Right cardiac atrium (tissue), 5 donors: ENCODE results near the gene NTN1. TPM values are rescaled to one million over a fixed set of nuclear protein-coding genes. Genes with fewer than 3 reads are reported as not detected.
A peak's percentile ranks its signal among the peaks of the same experiment; 100 is the strongest.
"Not testable (repeated sequence)": the region's sequence is repeated elsewhere in the genome, so short reads cannot be mapped to it uniquely, and the experiment has no call there.

ENCODE experiments used
- ATAC-seq, 2 donors: fragments of 200-7000 bp; cut with Tn5 transposase; one replicate each; pipeline versions ENCODE4 v1.8.0 to v1.9.1; 2020; ENCODE audit warnings: moderate library complexity in 2 of 2, mild to moderate bottlenecking in 1 of 2
- DNase-seq, 3 donors: peaks; one replicate each; pipeline ENCODE4 v3.0.0-alpha.2; 2020
- H3K27ac ChIP-seq: one replicate; pipeline ENCODE4 v1.5.1; 2013; ENCODE audit warnings: mild to moderate bottlenecking, low read length, control low read depth, moderate library complexity
- H3K27me3 ChIP-seq: one replicate; pipeline ENCODE4 v1.6.1; 2013; ENCODE audit not compliant: control insufficient read depth, insufficient read depth
- H3K4me1 ChIP-seq: one replicate; pipeline ENCODE4 v1.6.1; 2013; ENCODE audit warnings: low read length; ENCODE audit not compliant: control insufficient read depth, insufficient read depth
- H3K4me3 ChIP-seq: one replicate; pipeline ENCODE4 v1.5.1; 2013; ENCODE audit warnings: low read length, control low read depth
- H3K9me3 ChIP-seq: one replicate; pipeline ENCODE4 v1.6.1; 2013; ENCODE audit warnings: low read length; ENCODE audit not compliant: control insufficient read depth
- WGBS: extraction: QIAGEN DNeasy Blood & Tissue Kit; methylation state at CpG from one replicate; pipeline ENCODE4 v1.1.7; 2013; 5-methylcytosine and 5-hydroxymethylcytosine counted together
- intact Hi-C, 4 donors: fragments of 100-400 bp; cut with DNase I; formaldehyde crosslinking; loops; one replicate each; pipeline versions ENCODE4 v1.11.0 to v1.14.0; 2022 to 2023
- polyA plus RNA-seq: library from polyadenylated mRNA; stranded (reverse); fragments of 200-250 nt; gene quantifications from one replicate; pipeline ENCODE4 v1.2.3, GENCODE V29; 2013
- total RNA-seq, 4 donors: library from RNA; stranded (reverse); fragmentation: NEBNext Ultra II Directional; extraction: Animal tissue kit (Norgen Biotek cat#: 25700); gene quantifications; one replicate each; pipeline ENCODE4 v1.2.1, GENCODE V29; 2021
- donor health status: healthy with polysubstance abuse.
- donor health status: DM: no; HTN: yes; CAD: no.
- donor health status: DM: no; HTN: no; CAD: no.
- donor health status: DM: no; HTN: yes; CAD: no; lungs with severe emphysema.
- donor health status: DM: yes; HTN: yes; CAD: no.

NTN1 gene
- total and polyA plus RNA-seq, 5 donors, result 90.5 to 265 (median 179) TPM

GRCh38 chr17:9087921-9088320 is 66.6 kb downstream of the NTN1 start:
- intact Hi-C loops, result no loop called here
- no peak overlapping the region for H3K27ac ChIP-seq
- H3K4me3 ChIP-seq, result no peak overlapping the region
- no peaks in the 10 kb centered on the region for H3K9me3 ChIP-seq
- ATAC-seq (no peak), DNase-seq (no peak)
- H3K27me3 ChIP-seq, result no peaks in the 10 kb centered on the region
- WGBS, result 86% methylated on average over 9 of the region's 9 CpGs
- H3K4me1 ChIP-seq, result peaks cover under 1% of the 10 kb centered on the region

- Histone ChIP-seq H3K4me3 (no peak overlapping the region), H3K27me3 (no peaks in the 10 kb centered on the region), H3K4me1 (no peaks in the 10 kb centered on the region), H3K27ac (peak overlapping the region; percentile 6), H3K9me3 (no peaks in the 10 kb centered on the region)
- ATAC-seq (peak; percentile 67 to 84), DNase-seq (peak in 2 of 3 donors; percentile 28 to 50)
- 67% methylated on average over 9 of the region's 9 CpGs for WGBS
- intact Hi-C loops, result no loop called here
Observed at GRCh38 chr17:9090641-9091096, 69.4 kb downstream of the NTN1 start.

- intact Hi-C loops, result no loop called here
- ATAC-seq (no peak), DNase-seq (no peak)
- H3K4me3 ChIP-seq, result no peak overlapping the region
- no peaks in the 10 kb centered on the region for H3K4me1 ChIP-seq
- H3K27ac ChIP-seq, result no peak overlapping the region
- H3K9me3 ChIP-seq, result no peaks in the 10 kb centered on the region
- no peaks in the 10 kb centered on the region for H3K27me3 ChIP-seq
- WGBS, result 93% methylated on average over 1 of the region's 1 CpG
Observed at GRCh38 chr17:9094193-9094592, 72.9 kb downstream of the NTN1 start.

GRCh38 chr17:9095390-9095789 is 74.1 kb downstream of the NTN1 start:
- Histone ChIP-seq H3K4me3 (no peak overlapping the region), H3K27ac (no peak overlapping the region), H3K4me1 (no peaks in the 10 kb centered on the region), H3K9me3 (no peaks in the 10 kb centered on the region), H3K27me3 (no peaks in the 10 kb centered on the region)
- WGBS, result 62% methylated on average over 2 of the region's 2 CpGs
- ATAC-seq (no peak), DNase-seq (no peak)
- intact Hi-C loops, result no loop called here

GRCh38 chr17:9098242-9098825 is 77.0 kb downstream of the NTN1 start:
- H3K4me1 ChIP-seq, result peaks cover 5% of the 10 kb centered on the region
- intact Hi-C loops, result no loop called here
- H3K4me3 ChIP-seq, result no peak overlapping the region
- no peak overlapping the region for H3K27ac ChIP-seq
- ATAC-seq (no peak), DNase-seq (no peak)
- no peaks in the 10 kb centered on the region for H3K9me3 ChIP-seq
- 85% methylated on average over 6 of the region's 6 CpGs for WGBS
- no peaks in the 10 kb centered on the region for H3K27me3 ChIP-seq

- no peak overlapping the region for H3K4me3 ChIP-seq
- WGBS, result 71% methylated on average over 1 of the region's 1 CpG
- intact Hi-C loops, result loop anchor here in 1 of 4 donors (5.0 kb wide), 2 partner anchors 41 to 79 kb away; partner anchors contain the start of gene NTN1
- ATAC-seq, result no peak
- peak overlapping the region; percentile 67 for H3K27ac ChIP-seq
- no peak for DNase-seq
- no peaks in the 10 kb centered on the region for H3K27me3 ChIP-seq
- H3K9me3 ChIP-seq, result no peaks in the 10 kb centered on the region
- H3K4me1 ChIP-seq, result peaks cover 5% of the 10 kb centered on the region
Observed at GRCh38 chr17:9101356-9101755, 80.0 kb downstream of the NTN1 start.

GRCh38 chr17:9103193-9103592 is 81.9 kb downstream of the NTN1 start:
- H3K9me3 ChIP-seq, H3K27me3 ChIP-seq, H3K4me1 ChIP-seq, DNase-seq, H3K27ac ChIP-seq, ATAC-seq, H3K4me3 ChIP-seq: not testable (repeated sequence)
- WGBS, result 85% methylated on average over 3 of the region's 3 CpGs
- intact Hi-C loops, result loop anchor here in 1 of 4 donors (5.0 kb wide), 2 partner anchors 39 to 81 kb away; partner anchors contain the start of gene NTN1

- H3K9me3 ChIP-seq, result no peaks in the 10 kb centered on the region
- 62% methylated on average over 18 of the region's 18 CpGs for WGBS
- ATAC-seq, result peak; percentile 93 to 95
- no peak overlapping the region for H3K4me3 ChIP-seq
- DNase-seq, result peak; percentile 82 to 91 (median 91)
- no peaks in the 10 kb centered on the region for H3K27me3 ChIP-seq
- intact Hi-C loops, result loop anchor here in 1 of 4 donors (5.0 kb wide), 2 partner anchors 38 to 82 kb away; partner anchors contain the start of gene NTN1
- H3K4me1 ChIP-seq, result peaks cover 5% of the 10 kb centered on the region
- peak overlapping the region; percentile 94 for H3K27ac ChIP-seq
Observed at GRCh38 chr17:9104370-9105041, 83.2 kb downstream of the NTN1 start.

GRCh38 chr17:9105068-9105868 is 84.0 kb downstream of the NTN1 start:
- intact Hi-C loops, result no loop called here
- peak; percentile 2 to 12 for ATAC-seq
- H3K4me1 ChIP-seq, result peaks cover 5% of the 10 kb centered on the region

GRCh38 chr17:9106278-9106677 is 85.0 kb downstream of the NTN1 start:
- DNase-seq, intact Hi-C loops, H3K4me3 ChIP-seq, H3K27me3 ChIP-seq, ATAC-seq, H3K4me1 ChIP-seq, H3K9me3 ChIP-seq: not testable (repeated sequence)
- 85% methylated on average over 9 of the region's 9 CpGs for WGBS
- peak overlapping the region; percentile 82 for H3K27ac ChIP-seq

More at GRCh38 chr17:9105068-9105868, 84.0 kb downstream of the NTN1 start:
- H3K4me3 ChIP-seq, result no peak overlapping the region
- H3K27me3 ChIP-seq, result no peaks in the 10 kb centered on the region
- DNase-seq, result no peak
- peak overlapping the region; percentile 82 for H3K27ac ChIP-seq
- no peaks in the 10 kb centered on the region for H3K9me3 ChIP-seq
- WGBS, result 54% methylated on average over 9 of the region's 9 CpGs

GRCh38 chr17:9107527-9107926 is 86.2 kb downstream of the NTN1 start:
- Histone ChIP-seq H3K27me3 (no peaks in the 10 kb centered on the region), H3K4me3 (no peak overlapping the region), H3K4me1 (no peaks in the 10 kb centered on the region), H3K27ac (no peak overlapping the region), H3K9me3 (no peaks in the 10 kb centered on the region)
- no peak for ATAC-seq
- WGBS, result 90% methylated on average over 4 of the region's 4 CpGs
- intact Hi-C loops, result no loop called here
- DNase-seq, result no peak
